Measurements from ENCODE around the gene PAEP. TPM values are rescaled to one million over a fixed set of nuclear protein-coding genes. Genes with fewer than 3 reads are reported as not detected.
"Not testable (repeated sequence)": the region's sequence is repeated elsewhere in the genome, so short reads cannot be mapped to it uniquely, and the experiment has no call there.

Gene PAEP
- total RNA-seq, 2 experiments from 2014 or later, result not detected

GRCh38 chr9:135534192-135534711, 27.3 kb upstream of the PAEP start:
- H3K4me1 Mint-ChIP-seq; H3K27ac Mint-ChIP-seq; DNase-seq; H3K9me3 Mint-ChIP-seq; POLR2A ChIA-PET; H3K4me3 Mint-ChIP-seq; ATAC-seq (ENCODE audit: low read depth); H3K36me3 Mint-ChIP-seq: not testable (repeated sequence)
- peaks cover 14% of the 10 kb centered on the region for H3K27me3 Mint-ChIP-seq

DNA sequence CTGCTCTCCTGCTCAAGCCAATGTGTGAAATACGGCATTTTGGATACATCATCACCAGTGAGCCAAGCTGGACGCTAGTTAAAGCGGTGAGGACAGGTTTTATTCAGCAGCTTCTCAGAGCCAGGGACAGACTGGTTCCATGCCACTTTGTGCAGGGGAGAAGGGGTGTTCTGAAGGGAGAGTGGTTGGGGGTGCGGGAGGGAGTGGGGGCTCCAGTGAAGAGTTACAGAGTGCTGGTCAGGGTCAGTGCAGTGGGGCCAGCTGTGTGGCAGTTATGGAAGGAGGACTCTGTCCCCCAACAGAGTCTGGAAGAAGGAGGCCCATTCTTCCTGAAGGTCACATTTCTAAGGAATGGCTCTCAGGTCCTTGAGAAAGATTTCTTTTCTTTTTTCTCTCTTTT, 26.7 kb upstream of the PAEP start:
- H3K36me3 Mint-ChIP-seq; H3K27ac Mint-ChIP-seq; H3K4me3 Mint-ChIP-seq; DNase-seq; H3K9me3 Mint-ChIP-seq; ATAC-seq (ENCODE audit: low read depth); H3K4me1 Mint-ChIP-seq: not testable (repeated sequence)
- peaks cover 16% of the 10 kb centered on the region for H3K27me3 Mint-ChIP-seq
- POLR2A ChIA-PET, result interaction anchor here (0.6 kb wide), 1 partner anchor 401 kb away, joined by 4 read pairs; no protein-coding TSS in a partner anchor

- ATAC-seq (ENCODE audit: low read depth); H3K27ac Mint-ChIP-seq; H3K4me3 Mint-ChIP-seq; DNase-seq; H3K36me3 Mint-ChIP-seq; H3K9me3 Mint-ChIP-seq; H3K4me1 Mint-ChIP-seq; POLR2A ChIA-PET: not testable (repeated sequence)
- H3K27me3 Mint-ChIP-seq, result peaks cover 13% of the 10 kb centered on the region
Observed at GRCh38 chr9:135535631-135536030, 25.9 kb upstream of the PAEP start.

- Mint-ChIP-seq H3K4me3 (no peak overlapping the region), H3K27ac (no peak overlapping the region), H3K9me3 (no peaks in the 10 kb centered on the region), H3K27me3 (peaks cover 15% of the 10 kb centered on the region), H3K4me1 (no peaks in the 10 kb centered on the region), H3K36me3 (no peaks in the 10 kb centered on the region)
- POLR2A ChIA-PET, result no interaction called here
- ATAC-seq (ENCODE audit: low read depth) (no peak), DNase-seq (no peak)
Observed at GRCh38 chr9:135536216-135536615, 25.3 kb upstream of the PAEP start.

GRCh38 chr9:135543262-135543894, 18.2 kb upstream of the PAEP start:
- H3K4me3 Mint-ChIP-seq; POLR2A ChIA-PET; DNase-seq; H3K4me1 Mint-ChIP-seq; H3K9me3 Mint-ChIP-seq; ATAC-seq (ENCODE audit: low read depth); H3K36me3 Mint-ChIP-seq; H3K27ac Mint-ChIP-seq: not testable (repeated sequence)
- peaks cover 27% of the 10 kb centered on the region for H3K27me3 Mint-ChIP-seq

- POLR2A ChIA-PET, result no interaction called here
Observed at GRCh38 chr9:135544981-135545635, 16.4 kb upstream of the PAEP start.

GRCh38 chr9:135545646-135546176, 15.8 kb upstream of the PAEP start, which contains the start of gene OBP2A:
OBP2A (plus strand) TSS chr9:135546126; CDS start chr9:135546181, 55 bp downstream.
- H3K4me3 Mint-ChIP-seq; DNase-seq; H3K9me3 Mint-ChIP-seq; POLR2A ChIA-PET; H3K4me1 Mint-ChIP-seq; H3K36me3 Mint-ChIP-seq; H3K27ac Mint-ChIP-seq; ATAC-seq (ENCODE audit: low read depth): not testable (repeated sequence)
- peaks cover 23% of the 10 kb centered on the region for H3K27me3 Mint-ChIP-seq

More at GRCh38 chr9:135544981-135545635, 16.4 kb upstream of the PAEP start:
- no peak overlapping the region for H3K27ac Mint-ChIP-seq
- DNase-seq (no peak), ATAC-seq (ENCODE audit: low read depth) (no peak)
- peaks cover 23% of the 10 kb centered on the region for H3K27me3 Mint-ChIP-seq
- H3K4me1 Mint-ChIP-seq, result no peaks in the 10 kb centered on the region
- no peaks in the 10 kb centered on the region for H3K36me3 Mint-ChIP-seq
- H3K9me3 Mint-ChIP-seq, result no peaks in the 10 kb centered on the region
- no peak overlapping the region for H3K4me3 Mint-ChIP-seq

DNA sequence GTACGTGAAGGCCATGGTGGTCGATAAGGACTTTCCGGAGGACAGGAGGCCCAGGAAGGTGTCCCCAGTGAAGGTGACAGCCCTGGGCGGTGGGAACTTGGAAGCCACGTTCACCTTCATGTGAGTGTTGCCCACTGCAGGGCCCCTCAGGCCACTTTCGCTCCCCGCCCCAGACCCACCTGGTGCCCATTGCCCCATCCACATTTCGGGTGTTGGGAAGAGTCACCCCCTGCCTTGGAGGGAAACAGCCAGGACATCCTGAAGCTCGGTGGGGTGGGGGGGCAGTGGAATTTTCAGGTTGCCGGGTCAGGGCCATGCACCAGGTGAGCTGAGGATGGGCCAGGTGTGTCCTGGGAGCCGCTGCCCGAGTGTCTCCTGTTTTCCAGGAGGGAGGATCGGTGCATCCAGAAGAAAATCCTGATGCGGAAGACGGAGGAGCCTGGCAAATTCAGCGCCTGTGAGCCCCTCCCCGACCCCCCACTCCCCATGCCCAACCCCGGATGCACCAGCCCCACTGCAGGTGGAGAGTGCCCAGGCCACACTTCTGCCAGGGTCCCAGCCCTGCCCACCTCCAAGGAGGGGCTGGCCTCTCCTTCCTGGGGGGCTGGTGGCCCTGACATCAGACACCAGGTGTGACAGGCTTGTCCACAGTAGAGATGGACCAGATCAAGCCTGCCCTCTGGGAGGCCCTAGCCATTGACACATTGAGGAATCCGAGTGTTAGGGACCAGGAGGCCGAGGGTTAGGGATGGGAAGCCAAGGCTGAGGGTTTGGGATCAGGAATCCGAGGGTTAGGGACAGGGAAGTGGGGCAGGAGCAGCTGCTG, 14.6 kb upstream of the PAEP start:
- H3K36me3 Mint-ChIP-seq; DNase-seq; H3K9me3 Mint-ChIP-seq; ATAC-seq (ENCODE audit: low read depth); H3K27ac Mint-ChIP-seq; H3K4me1 Mint-ChIP-seq; POLR2A ChIA-PET; H3K4me3 Mint-ChIP-seq: not testable (repeated sequence)
- peaks cover 20% of the 10 kb centered on the region for H3K27me3 Mint-ChIP-seq

DNA sequence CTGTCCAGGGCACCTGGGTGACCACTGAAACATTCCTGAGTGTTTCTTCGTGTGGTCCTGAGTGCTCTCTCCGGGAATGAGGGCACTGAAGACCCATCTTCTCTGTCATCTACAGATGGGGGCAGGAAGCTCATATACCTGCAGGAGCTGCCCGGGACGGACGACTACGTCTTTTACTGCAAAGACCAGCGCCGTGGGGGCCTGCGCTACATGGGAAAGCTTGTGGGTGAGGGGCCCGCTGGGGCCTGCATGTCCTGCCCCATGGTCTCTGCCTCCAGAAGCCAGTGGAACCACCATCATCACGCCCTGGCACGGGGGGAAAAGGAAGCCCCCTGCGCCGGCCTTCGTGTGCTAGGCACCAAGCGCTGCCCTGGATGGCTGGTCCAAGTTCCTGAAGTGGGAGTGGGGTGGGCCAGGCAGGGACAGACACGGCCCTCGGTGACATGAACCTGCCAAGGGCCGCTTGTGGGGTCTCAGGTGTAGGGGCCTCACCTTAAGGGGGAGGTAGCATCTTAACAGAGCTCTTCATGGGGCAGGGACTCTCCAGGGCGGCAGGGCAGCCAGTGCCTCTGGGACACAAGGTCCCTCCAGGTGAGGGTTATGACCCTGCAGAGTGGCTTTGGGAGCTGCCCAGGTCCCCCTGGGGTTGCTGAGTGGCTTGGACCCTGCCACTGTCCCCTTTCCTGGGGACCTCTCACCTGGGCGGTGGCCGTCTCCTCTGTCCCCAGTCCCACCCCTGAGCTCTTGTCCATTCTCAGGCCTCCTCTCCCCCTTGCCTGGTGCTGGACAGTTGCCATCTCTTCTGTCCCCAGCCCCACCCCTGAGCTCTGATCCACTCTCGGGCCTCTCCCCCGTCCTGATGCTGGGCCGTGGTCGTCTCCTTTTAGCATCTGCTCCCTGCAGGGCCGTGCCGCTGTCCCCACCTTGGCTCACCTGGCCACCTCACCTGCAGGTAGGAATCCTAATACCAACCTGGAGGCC, 13.5 kb upstream of the PAEP start:
- no peak for ATAC-seq (ENCODE audit: low read depth)
- H3K27me3 Mint-ChIP-seq, result peaks cover 13% of the 10 kb centered on the region
- H3K9me3 Mint-ChIP-seq, result no peaks in the 10 kb centered on the region
- no peaks in the 10 kb centered on the region for H3K4me1 Mint-ChIP-seq
- POLR2A ChIA-PET, result no interaction called here
- no peak overlapping the region for H3K4me3 Mint-ChIP-seq
- no peak for DNase-seq
- H3K36me3 Mint-ChIP-seq, result no peaks in the 10 kb centered on the region
- no peak overlapping the region for H3K27ac Mint-ChIP-seq

- H3K27me3 Mint-ChIP-seq; H3K9me3 Mint-ChIP-seq; POLR2A ChIA-PET; ATAC-seq (ENCODE audit: low read depth); H3K36me3 Mint-ChIP-seq; DNase-seq; H3K27ac Mint-ChIP-seq; H3K4me1 Mint-ChIP-seq; H3K4me3 Mint-ChIP-seq: not testable (repeated sequence)
Observed at GRCh38 chr9:135549478-135550343, 11.8 kb upstream of the PAEP start.

GRCh38 chr9:135550344-135550918, 11.1 kb upstream of the PAEP start:
- Mint-ChIP-seq H3K27ac (no peak overlapping the region), H3K4me3 (no peak overlapping the region), H3K27me3 (no peaks in the 10 kb centered on the region), H3K4me1 (no peaks in the 10 kb centered on the region), H3K9me3 (no peaks in the 10 kb centered on the region), H3K36me3 (no peaks in the 10 kb centered on the region)
- no peak for ATAC-seq (ENCODE audit: low read depth)
- POLR2A ChIA-PET, result no interaction called here
- DNase-seq, result no peak

Measured in activated naive CD8-positive, alpha-beta T cell treated with anti-CD3 and anti-CD28 coated beads, Interleukin-2, amount 10 ng/mL, durations not matched to agents 7 days and 5 days (primary cell).